ENCODE data around the gene YPEL2. TPM values are rescaled to one million over a fixed set of nuclear protein-coding genes. Genes with fewer than 3 reads are reported as not detected.

Gene YPEL2
- total and polyA plus RNA-seq, 2 of the 13 experiments (the other 11 are each of a cell fraction or from before 2014, with no cell fraction given): 8.5 to 21.1 TPM

GRCh38 chr17:59392973-59393679 is 61.7 kb downstream of the YPEL2 start (continued):
- TF ChIP-seq PRDM4 (CRISPR knock-in tag; IDR thresholded peaks at IDR 0.05; ENCODE audit: borderline replicate concordance) (no peak), HNRNPH1 (optimal IDR thresholded peaks at IDR 0.05; ENCODE audit: low read depth, low read length) (no peak), HDAC2 (CRISPR knock-in tag; IDR thresholded peaks at IDR 0.05) (no peak), TFDP1 (CRISPR knock-in tag; IDR thresholded peaks at IDR 0.05; ENCODE audit: borderline replicate concordance) (no peak), ZFX (CRISPR knock-in tag; IDR thresholded peaks at IDR 0.05; ENCODE audit: low read depth) (peak; percentile 21; the same call in 1 of the 2 replicates), RXRB (CRISPR knock-in tag; IDR thresholded peaks at IDR 0.05; ENCODE audit: borderline replicate concordance) (peak; percentile 44; the same call in 1 of the 2 replicates), ZNF430 (CRISPR knock-in tag; IDR thresholded peaks at IDR 0.05) (no peak), NR2F1 (CRISPR knock-in tag; IDR thresholded peaks at IDR 0.05) (no peak), HOMEZ (CRISPR knock-in tag; IDR thresholded peaks at IDR 0.05; ENCODE audit: low read depth) (0 out of 2 replicates have a peak, but pooled peaks have one; percentile 22), SIX1 (CRISPR knock-in tag; IDR thresholded peaks at IDR 0.05; ENCODE audit: borderline replicate concordance) (no peak), HOXA9 (CRISPR knock-in tag; IDR thresholded peaks at IDR 0.05; ENCODE audit: borderline replicate concordance) (no peak), JUNB (CRISPR knock-in tag; IDR thresholded peaks at IDR 0.05; ENCODE audit: borderline replicate concordance) (no peak), NFYB (CRISPR knock-in tag; IDR thresholded peaks at IDR 0.05) (no peak), SP1 (IDR thresholded peaks at IDR 0.05) (no peak), SP1 (CRISPR knock-in tag; IDR thresholded peaks at IDR 0.05) (no peak), HINFP (CRISPR knock-in tag; IDR thresholded peaks at IDR 0.05; ENCODE audit: low read depth) (no peak), ZNF724P (CRISPR knock-in tag; IDR thresholded peaks at IDR 0.05; ENCODE audit: borderline replicate concordance) (no peak), SMAD9 (CRISPR knock-in tag; IDR thresholded peaks at IDR 0.05) (no peak), JUN (CRISPR knock-in tag; IDR thresholded peaks at IDR 0.05) (no peak), NR2F6 (IDR thresholded peaks at IDR 0.05) (no peak), NR2F6 (CRISPR knock-in tag; IDR thresholded peaks at IDR 0.05) (no peak), MYC (CRISPR knock-in tag; IDR thresholded peaks at IDR 0.05; ENCODE audit: borderline replicate concordance) (no peak), PAWR (CRISPR knock-in tag; IDR thresholded peaks at IDR 0.05; ENCODE audit: borderline replicate concordance) (no peak), ZBTB25 (CRISPR knock-in tag; IDR thresholded peaks at IDR 0.05) (no peak)
